Peyer's patch (tissue), 4 donors: Measurements from ENCODE around the gene ASB6. TPM values are rescaled to one million over a fixed set of nuclear protein-coding genes. Genes with fewer than 3 reads are reported as not detected.

Experiments
- DNase-seq, 3 donors: peaks; one replicate each; pipeline ENCODE4 v3.0.0-alpha.2; 2017 to 2019
- H3K27ac ChIP-seq, 4 donors: fragments of 200-600 bp; sonication (generic); one replicate each; pipeline ENCODE4 v1.5.1; 2016 to 2019
- H3K27me3 ChIP-seq, 2 donors: fragments of 200-600 bp; sonication (generic); one replicate each; pipeline ENCODE4 v1.5.1; 2019
- H3K36me3 ChIP-seq, 3 donors: fragments of 200-600 bp; sonication (generic); one replicate each; pipeline ENCODE4 v1.5.1; 2016 to 2019
- H3K4me1 ChIP-seq, 4 donors: fragments of 200-600 bp; sonication (generic); one replicate each; pipeline ENCODE4 v1.5.1; 2016 to 2019
- H3K4me3 ChIP-seq, 4 donors: fragments of 200-600 bp; sonication (generic); 1 replicate in 3 of 4; 2 replicates in 1 of 4; pipeline ENCODE4 v1.5.1; 2016 to 2019; ENCODE audit warnings: mild to moderate bottlenecking in 1 of 4
- H3K9me3 ChIP-seq, 4 donors: fragments of 200-600 bp; sonication (generic); one replicate each; pipeline ENCODE4 v1.5.1; 2016 to 2019; ENCODE audit warnings: mild to moderate bottlenecking in 1 of 4
- CTCF ChIP-seq, 6 experiments: fragments of 450-650 bp in 4 of 6; fragments of 200-600 bp in 2 of 6; sonication (generic) in 1 of 6; IDR thresholded peaks; one replicate each; pipeline ENCODE4 v1.5.1; 2017 to 2019; ENCODE audit warnings: antibody characterized with exemption in 6 of 6, mild to moderate bottlenecking in 3 of 6, moderate library complexity in 1 of 6
- POLR2A ChIP-seq, 2 donors: fragments of 450-650 bp; IDR thresholded peaks; one replicate each; pipeline ENCODE4 v1.5.1; 2017; ENCODE audit warnings: antibody characterized with exemption in 2 of 2, mild to moderate bottlenecking in 2 of 2, moderate library complexity in 2 of 2
- total RNA-seq, 4 donors: library from RNA; depleted of rRNA; stranded (reverse); fragments of >200 nt; gene quantifications; one replicate each; pipeline ENCODE4 v1.1.0, GENCODE V29; 2016

ASB6 gene
- total RNA-seq = 10 to 100 TPM; 19.8 to 26.8 (median 23.0) TPM

- no peaks in the 10 kb centered on the region for H3K9me3 ChIP-seq
- no peaks in the 10 kb centered on the region for H3K27me3 ChIP-seq
- TF ChIP-seq CTCF (IDR thresholded peaks at IDR 0.05) (peak; percentile 96 to 100 (median 100)), POLR2A (IDR thresholded peaks at IDR 0.05) (peak; percentile 62 to 80)
- peaks cover 0 to 18% (median 11%) of the 10 kb centered on the region in 4 donors for H3K4me1 ChIP-seq
- H3K4me3 ChIP-seq = peak within 1 kb of the TSS; percentile 63 to 100 (median 96)
- H3K36me3 ChIP-seq = peaks cover 0 to 27% (median 0%) of the 10 kb centered on the region in 3 donors
- peak; percentile 94 to 99 (median 98) for DNase-seq
- H3K27ac ChIP-seq = peak within 1 kb of the TSS; percentile 58 to 92 (median 87)
These were observed at the start of gene ASB6 for GRCh38 chr9:129641750-129642585. ASB6 (minus strand) TSS chr9:129642151; CDS start chr9:129641999, 152 bp downstream.

- no peak for TF ChIP-seq POLR2A (IDR thresholded peaks at IDR 0.05)
- Histone ChIP-seq H3K4me3 (no peak overlapping the region), H3K9me3 (no peaks in the 10 kb centered on the region), H3K27ac (no peak overlapping the region), H3K36me3 (no peaks in the 10 kb centered on the region), H3K4me1 (no peaks in the 10 kb centered on the region), H3K27me3 (no peaks in the 10 kb centered on the region)
- no peak for DNase-seq
These were observed 46.5 kb upstream of the ASB6 start for GRCh38 chr9:129688285-129689043.

GRCh38 chr9:129687391-129687790 is 45.4 kb upstream of the ASB6 start:
- Histone ChIP-seq H3K27me3 (no peaks in the 10 kb centered on the region), H3K4me1 (no peaks in the 10 kb centered on the region), H3K27ac (no peak overlapping the region), H3K4me3 (no peak overlapping the region), H3K36me3 (no peaks in the 10 kb centered on the region), H3K9me3 (no peaks in the 10 kb centered on the region)
- TF ChIP-seq POLR2A (IDR thresholded peaks at IDR 0.05) (no peak), CTCF (IDR thresholded peaks at IDR 0.05) (no peak)
- no peak for DNase-seq

GRCh38 chr9:129686736-129687135 is 44.8 kb upstream of the ASB6 start:
- Histone ChIP-seq H3K36me3 (no peaks in the 10 kb centered on the region), H3K27me3 (no peaks in the 10 kb centered on the region), H3K27ac (no peak overlapping the region), H3K9me3 (no peaks in the 10 kb centered on the region), H3K4me3 (no peak overlapping the region), H3K4me1 (no peaks in the 10 kb centered on the region)
- DNase-seq = no peak
- TF ChIP-seq CTCF (IDR thresholded peaks at IDR 0.05) (no peak), POLR2A (IDR thresholded peaks at IDR 0.05) (no peak)

GRCh38 chr9:129685933-129686259 is 43.9 kb upstream of the ASB6 start:
- TF ChIP-seq POLR2A (IDR thresholded peaks at IDR 0.05) = no peak
- no peak for TF ChIP-seq CTCF (IDR thresholded peaks at IDR 0.05)
- no peak overlapping the region for H3K27ac ChIP-seq
- H3K36me3 ChIP-seq = no peaks in the 10 kb centered on the region
- H3K9me3 ChIP-seq = no peaks in the 10 kb centered on the region
- H3K4me1 ChIP-seq = no peaks in the 10 kb centered on the region
- DNase-seq = no peak
- no peak overlapping the region for H3K4me3 ChIP-seq
- H3K27me3 ChIP-seq = no peaks in the 10 kb centered on the region
